ENCODE results near the gene GPR34.

GRCh38 chrX:41686788-41687187 lies 2.0 kb upstream of the GPR34 start:
- TF ChIP-seq EZH2 (IDR thresholded peaks at IDR 0.05; ENCODE audit: borderline replicate concordance, low read length) (no peak), CTCF (IDR thresholded peaks at IDR 0.05; ENCODE audit: low read length) (no peak)
